ENCODE measurements around the gene STARD5. TPM values are rescaled to one million over a fixed set of nuclear protein-coding genes. Genes with fewer than 3 reads are reported as not detected.

Gene STARD5
- total RNA-seq, 1 donor from 2014 or later: 3.1 TPM

DNA sequence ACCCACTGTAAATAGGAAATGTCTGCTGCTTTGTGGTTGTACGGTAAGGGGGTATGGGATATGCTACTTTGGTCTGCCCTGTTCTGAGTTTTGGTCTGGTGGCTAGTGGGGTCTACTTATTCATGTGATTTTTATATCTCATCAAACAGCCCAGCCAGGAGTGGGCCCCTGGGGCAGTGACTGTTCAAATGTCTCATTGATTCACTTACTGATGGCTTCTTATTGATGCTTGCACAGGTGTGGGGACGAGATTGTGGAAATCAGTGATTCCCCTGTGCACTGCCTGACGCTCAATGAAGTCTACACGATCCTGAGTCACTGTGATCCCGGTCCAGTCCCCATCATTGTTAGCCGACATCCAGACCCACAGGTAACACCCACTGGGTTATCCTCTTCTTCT lies 38.5 kb downstream of the STARD5 start:
- peaks cover 2% of the 10 kb centered on the region for H3K9me3 Mint-ChIP-seq (ENCODE audit: unreplicated experiment)
- no peaks in the 10 kb centered on the region for H3K4me1 Mint-ChIP-seq (ENCODE audit: low read depth, unreplicated experiment)
- no peak for DNase-seq
- H3K4me3 Mint-ChIP-seq (ENCODE audit: unreplicated experiment): no peak overlapping the region
- no peak overlapping the region for H3K27ac Mint-ChIP-seq (ENCODE audit: unreplicated experiment)
- TF ChIP-seq, protein P1, sequence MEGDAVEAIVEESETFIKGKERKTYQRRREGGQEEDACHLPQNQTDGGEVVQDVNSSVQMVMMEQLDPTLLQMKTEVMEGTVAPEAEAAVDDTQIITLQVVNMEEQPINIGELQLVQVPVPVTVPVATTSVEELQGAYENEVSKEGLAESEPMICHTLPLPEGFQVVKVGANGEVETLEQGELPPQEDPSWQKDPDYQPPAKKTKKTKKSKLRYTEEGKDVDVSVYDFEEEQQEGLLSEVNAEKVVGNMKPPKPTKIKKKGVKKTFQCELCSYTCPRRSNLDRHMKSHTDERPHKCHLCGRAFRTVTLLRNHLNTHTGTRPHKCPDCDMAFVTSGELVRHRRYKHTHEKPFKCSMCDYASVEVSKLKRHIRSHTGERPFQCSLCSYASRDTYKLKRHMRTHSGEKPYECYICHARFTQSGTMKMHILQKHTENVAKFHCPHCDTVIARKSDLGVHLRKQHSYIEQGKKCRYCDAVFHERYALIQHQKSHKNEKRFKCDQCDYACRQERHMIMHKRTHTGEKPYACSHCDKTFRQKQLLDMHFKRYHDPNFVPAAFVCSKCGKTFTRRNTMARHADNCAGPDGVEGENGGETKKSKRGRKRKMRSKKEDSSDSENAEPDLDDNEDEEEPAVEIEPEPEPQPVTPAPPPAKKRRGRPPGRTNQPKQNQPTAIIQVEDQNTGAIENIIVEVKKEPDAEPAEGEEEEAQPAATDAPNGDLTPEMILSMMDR (IDR thresholded peaks at IDR 0.05; ENCODE audit: partially characterized antibody, unreplicated experiment): no peak
- H3K36me3 Mint-ChIP-seq (ENCODE audit: unreplicated experiment): no peaks in the 10 kb centered on the region
- peaks cover 4% of the 10 kb centered on the region for H3K27me3 Mint-ChIP-seq (ENCODE audit: unreplicated experiment)

DNA sequence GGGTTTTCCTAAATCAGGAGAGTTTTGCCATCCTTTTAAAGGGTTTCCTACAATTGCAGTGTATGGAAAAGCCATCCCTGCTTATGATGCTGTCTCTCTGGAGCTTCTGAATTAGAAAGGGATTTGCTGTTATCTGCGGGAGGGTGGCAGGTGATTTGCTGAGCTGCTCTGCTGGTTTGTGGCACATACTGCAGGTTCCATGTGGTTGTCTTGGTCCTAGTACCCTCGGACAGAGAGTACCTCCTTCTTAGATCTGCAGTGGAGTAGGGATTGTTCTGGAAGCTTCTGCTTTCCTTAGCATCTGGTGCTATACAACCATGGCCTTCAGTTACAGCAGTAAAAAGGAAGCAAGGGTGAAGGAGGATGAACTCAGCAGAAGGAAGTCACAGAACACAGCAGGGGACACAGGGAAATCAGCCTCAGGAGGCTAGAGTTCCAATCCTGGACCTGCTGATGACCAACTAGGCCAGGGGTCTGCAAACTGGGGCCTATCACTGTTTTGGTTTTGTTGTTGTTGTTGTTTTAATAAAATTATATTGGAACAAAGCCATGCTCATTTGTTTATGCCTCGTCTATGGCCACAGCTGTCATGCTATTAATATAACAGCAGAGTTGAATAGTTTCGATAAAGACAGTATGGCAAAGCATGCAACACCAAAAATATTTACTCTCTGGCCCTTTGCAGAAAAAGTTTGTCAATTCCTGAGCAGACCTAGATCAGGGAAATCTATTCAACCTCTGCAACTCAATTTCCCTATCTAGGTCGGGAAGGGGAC lies 39.5 kb downstream of the STARD5 start:
- no peak for DNase-seq
- TF ChIP-seq, protein P1 (IDR thresholded peaks at IDR 0.05; ENCODE audit: partially characterized antibody, unreplicated experiment): no peak
- Mint-ChIP-seq H3K9me3 (ENCODE audit: unreplicated experiment) (peaks cover 2% of the 10 kb centered on the region), H3K4me3 (ENCODE audit: unreplicated experiment) (no peak overlapping the region), H3K36me3 (ENCODE audit: unreplicated experiment) (no peaks in the 10 kb centered on the region), H3K4me1 (ENCODE audit: low read depth, unreplicated experiment) (no peaks in the 10 kb centered on the region), H3K27ac (ENCODE audit: unreplicated experiment) (no peak overlapping the region), H3K27me3 (ENCODE audit: unreplicated experiment) (peaks cover 6% of the 10 kb centered on the region)

DNA sequence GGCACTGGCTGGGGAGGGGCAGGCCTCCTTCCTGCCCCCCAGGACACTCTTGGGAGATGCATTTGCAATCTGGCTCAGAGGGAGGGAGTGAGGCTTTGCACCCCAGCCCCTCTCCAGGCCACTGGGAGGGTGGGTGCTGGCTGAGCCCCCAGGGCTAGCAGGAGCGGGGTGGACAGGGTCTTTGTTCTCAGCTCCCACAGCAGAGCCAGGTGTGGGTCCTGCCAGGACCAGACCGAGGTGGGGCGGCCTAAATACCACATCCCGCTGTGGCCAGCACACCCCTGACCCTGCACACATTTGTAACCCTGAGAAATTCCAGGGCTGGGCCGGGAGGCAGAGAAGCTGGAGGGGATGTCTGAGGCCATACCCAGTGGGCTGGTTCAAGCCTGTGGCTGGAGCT lies 41.0 kb downstream of the STARD5 start:
- Mint-ChIP-seq H3K36me3 (ENCODE audit: unreplicated experiment) (peaks cover 10% of the 10 kb centered on the region), H3K27ac (ENCODE audit: unreplicated experiment) (no peak overlapping the region), H3K9me3 (ENCODE audit: unreplicated experiment) (peaks cover 5% of the 10 kb centered on the region), H3K4me1 (ENCODE audit: low read depth, unreplicated experiment) (no peaks in the 10 kb centered on the region), H3K27me3 (ENCODE audit: unreplicated experiment) (peaks cover 6% of the 10 kb centered on the region), H3K4me3 (ENCODE audit: unreplicated experiment) (no peak overlapping the region)
- TF ChIP-seq, protein P1 (IDR thresholded peaks at IDR 0.05; ENCODE audit: partially characterized antibody, unreplicated experiment): no peak
- no peak for DNase-seq

DNA sequence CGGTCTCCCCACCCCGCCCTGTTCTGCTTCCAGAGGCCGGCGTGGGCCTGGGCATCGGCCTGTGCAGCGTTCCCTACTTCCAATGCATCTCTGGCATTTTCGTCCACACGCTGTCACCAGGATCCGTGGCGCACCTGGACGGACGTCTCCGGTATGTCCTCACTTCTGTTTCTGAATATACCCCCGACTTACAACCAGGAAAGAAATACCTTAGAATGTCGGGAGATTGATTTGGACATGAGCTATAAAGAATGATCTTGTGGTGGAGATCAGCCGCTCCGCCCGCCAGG lies 41.4 kb downstream of the STARD5 start:
- TF ChIP-seq, protein P1 (IDR thresholded peaks at IDR 0.05; ENCODE audit: partially characterized antibody, unreplicated experiment): no peak
- H3K4me3 Mint-ChIP-seq (ENCODE audit: unreplicated experiment): no peak overlapping the region
- no peak overlapping the region for H3K27ac Mint-ChIP-seq (ENCODE audit: unreplicated experiment)
- peaks cover 10% of the 10 kb centered on the region for H3K36me3 Mint-ChIP-seq (ENCODE audit: unreplicated experiment)
- no peaks in the 10 kb centered on the region for H3K4me1 Mint-ChIP-seq (ENCODE audit: low read depth, unreplicated experiment)
- DNase-seq: no peak
- H3K27me3 Mint-ChIP-seq (ENCODE audit: unreplicated experiment): peaks cover 6% of the 10 kb centered on the region
- H3K9me3 Mint-ChIP-seq (ENCODE audit: unreplicated experiment): peaks cover 5% of the 10 kb centered on the region

DNA sequence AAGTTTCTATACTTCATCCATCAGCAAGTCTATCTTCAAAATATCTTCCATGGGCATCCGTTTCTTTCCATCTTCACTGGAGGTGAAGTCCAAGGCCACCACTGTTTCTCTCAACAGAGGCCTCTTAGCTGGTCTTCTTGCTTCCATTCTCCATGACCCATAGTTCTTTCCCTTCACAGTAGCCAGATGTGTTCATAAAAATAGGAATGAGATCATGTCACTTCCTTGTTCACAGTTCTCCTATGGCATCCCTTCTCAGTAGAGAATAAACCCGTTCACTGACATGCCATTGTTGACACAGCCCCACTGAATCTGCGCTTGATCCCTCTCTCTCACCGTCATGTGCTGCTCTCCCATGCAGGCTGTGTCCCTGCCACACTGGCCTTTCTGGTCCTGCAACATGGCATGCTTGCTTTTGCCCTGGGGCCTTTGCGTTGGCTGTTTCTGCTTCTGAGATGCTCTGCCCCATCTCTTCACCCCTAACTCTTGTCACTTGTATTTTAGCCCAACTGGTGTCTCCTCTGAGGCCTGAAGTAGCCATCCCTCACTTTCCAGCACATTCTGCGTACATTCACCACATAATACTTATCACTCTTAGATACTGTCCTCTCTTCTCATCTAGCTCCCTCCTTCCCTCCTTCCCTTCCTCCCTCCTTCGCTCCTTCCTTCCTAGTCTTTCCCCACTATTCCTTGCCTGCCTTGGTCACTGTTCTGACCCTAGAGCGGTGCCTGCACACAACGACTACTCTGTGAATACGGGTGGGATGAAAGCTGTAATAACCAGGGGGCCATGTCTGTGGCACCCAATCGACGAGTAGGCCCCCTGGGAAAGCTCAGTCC lies 42.0 kb downstream of the STARD5 start:
- Mint-ChIP-seq H3K4me1 (ENCODE audit: low read depth, unreplicated experiment) (no peaks in the 10 kb centered on the region), H3K4me3 (ENCODE audit: unreplicated experiment) (no peak overlapping the region)

More for the DNA sequence above, 42.0 kb downstream of the STARD5 start:
- no peak for DNase-seq
- Mint-ChIP-seq H3K27me3 (ENCODE audit: unreplicated experiment) (peaks cover 5% of the 10 kb centered on the region), H3K36me3 (ENCODE audit: unreplicated experiment) (peaks cover 13% of the 10 kb centered on the region), H3K27ac (ENCODE audit: unreplicated experiment) (no peak overlapping the region), H3K9me3 (ENCODE audit: unreplicated experiment) (peaks cover 5% of the 10 kb centered on the region)
- TF ChIP-seq, protein P1 (IDR thresholded peaks at IDR 0.05; ENCODE audit: partially characterized antibody, unreplicated experiment): no peak

All from glutamatergic neuron (in vitro differentiated cells).